Measurements from ENCODE around the gene CELA2B.

The CELA2B gene

DNA sequence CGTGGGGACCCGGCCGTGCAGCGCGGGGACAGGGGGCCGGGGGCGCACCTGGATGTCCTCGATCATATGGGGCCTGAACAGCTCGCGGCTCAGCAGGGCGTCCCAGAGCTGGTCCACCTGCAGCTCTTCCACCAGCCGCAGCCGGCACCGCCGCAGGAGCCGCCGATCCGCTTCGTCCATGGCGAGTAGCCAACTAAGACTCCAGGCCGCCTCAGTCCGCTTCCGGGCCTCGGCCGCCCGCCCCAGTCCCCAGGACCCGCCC, 48.0 kb downstream of the CELA2B start, which contains the start of gene CASP9:
TSS of gene CASP9 (minus strand) at position 195 of the 262 bp plus-strand sequence. CDS start at position 180, 15 bp downstream.
- Histone ChIP-seq H3K27ac (peak within 1 kb of the TSS; percentile 99), H3K36me3 (no peaks in the 10 kb centered on the region), H3K4me1 (ENCODE audit: control insufficient read depth in 1 of 2, insufficient read depth in 1 of 2, low read depth in 1 of 2, low read length in 1 of 2) (peaks cover 34 to 39% of the 10 kb centered on the region in 2 experiments), H3K9me3 (no peaks in the 10 kb centered on the region), H3K4me3 (ENCODE audit: low read depth in 1 of 2, low read length in 1 of 2) (peak within 1 kb of the TSS; percentile 81 to 88), H3K27me3 (no peaks in the 10 kb centered on the region)
- TF ChIP-seq, protein P1, sequence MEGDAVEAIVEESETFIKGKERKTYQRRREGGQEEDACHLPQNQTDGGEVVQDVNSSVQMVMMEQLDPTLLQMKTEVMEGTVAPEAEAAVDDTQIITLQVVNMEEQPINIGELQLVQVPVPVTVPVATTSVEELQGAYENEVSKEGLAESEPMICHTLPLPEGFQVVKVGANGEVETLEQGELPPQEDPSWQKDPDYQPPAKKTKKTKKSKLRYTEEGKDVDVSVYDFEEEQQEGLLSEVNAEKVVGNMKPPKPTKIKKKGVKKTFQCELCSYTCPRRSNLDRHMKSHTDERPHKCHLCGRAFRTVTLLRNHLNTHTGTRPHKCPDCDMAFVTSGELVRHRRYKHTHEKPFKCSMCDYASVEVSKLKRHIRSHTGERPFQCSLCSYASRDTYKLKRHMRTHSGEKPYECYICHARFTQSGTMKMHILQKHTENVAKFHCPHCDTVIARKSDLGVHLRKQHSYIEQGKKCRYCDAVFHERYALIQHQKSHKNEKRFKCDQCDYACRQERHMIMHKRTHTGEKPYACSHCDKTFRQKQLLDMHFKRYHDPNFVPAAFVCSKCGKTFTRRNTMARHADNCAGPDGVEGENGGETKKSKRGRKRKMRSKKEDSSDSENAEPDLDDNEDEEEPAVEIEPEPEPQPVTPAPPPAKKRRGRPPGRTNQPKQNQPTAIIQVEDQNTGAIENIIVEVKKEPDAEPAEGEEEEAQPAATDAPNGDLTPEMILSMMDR (IDR thresholded peaks at IDR 0.05): no peak

DNA sequence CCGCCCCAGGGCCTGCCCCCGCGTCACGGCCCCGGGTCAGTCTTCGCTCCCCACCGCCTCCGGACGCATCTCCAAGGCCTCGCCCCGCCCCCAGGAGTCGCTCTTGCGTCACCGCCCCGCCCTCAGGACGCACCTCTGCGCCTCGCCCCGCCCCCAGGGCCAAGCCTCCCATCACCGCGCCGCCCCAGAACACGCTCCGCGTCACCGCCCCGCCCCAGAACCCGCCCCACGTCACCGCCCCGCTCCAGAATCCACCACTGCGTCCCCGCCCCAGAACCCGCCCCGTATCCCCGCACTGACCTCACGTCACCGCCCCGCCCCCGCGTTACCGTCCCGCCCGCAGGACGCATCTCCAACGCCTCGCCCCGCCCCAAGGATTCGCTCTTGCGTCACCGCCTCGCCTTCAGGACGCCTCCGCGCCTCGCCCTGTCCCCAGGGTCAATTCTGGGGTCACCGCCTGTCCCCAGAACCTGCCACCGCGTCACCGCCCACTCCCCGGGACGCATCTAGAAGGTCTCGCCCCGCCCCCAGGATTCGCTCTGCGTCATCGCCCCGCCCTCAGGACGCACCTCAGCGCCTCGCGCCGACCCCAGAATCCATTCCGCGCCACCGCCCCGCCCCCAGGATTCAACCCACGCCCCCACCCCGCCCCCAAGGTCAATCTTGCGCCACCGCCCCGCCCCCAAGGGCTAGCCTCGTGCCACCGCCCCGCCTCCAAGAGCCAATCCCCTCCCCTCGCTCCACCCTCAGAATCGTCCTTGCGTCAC, 48.6 kb downstream of the CELA2B start:
- Histone ChIP-seq H3K36me3 (no peaks in the 10 kb centered on the region), H3K27ac (peak overlapping the region; percentile 99), H3K4me3 (ENCODE audit: low read depth in 1 of 2, low read length in 1 of 2) (peak overlapping the region; percentile 75 to 81), H3K9me3 (no peaks in the 10 kb centered on the region), H3K27me3 (no peaks in the 10 kb centered on the region), H3K4me1 (ENCODE audit: control insufficient read depth in 1 of 2, insufficient read depth in 1 of 2, low read depth in 1 of 2, low read length in 1 of 2) (peaks cover 34 to 39% of the 10 kb centered on the region in 2 experiments)
- TF ChIP-seq, protein P1 (IDR thresholded peaks at IDR 0.05): peak; percentile 34

DNA sequence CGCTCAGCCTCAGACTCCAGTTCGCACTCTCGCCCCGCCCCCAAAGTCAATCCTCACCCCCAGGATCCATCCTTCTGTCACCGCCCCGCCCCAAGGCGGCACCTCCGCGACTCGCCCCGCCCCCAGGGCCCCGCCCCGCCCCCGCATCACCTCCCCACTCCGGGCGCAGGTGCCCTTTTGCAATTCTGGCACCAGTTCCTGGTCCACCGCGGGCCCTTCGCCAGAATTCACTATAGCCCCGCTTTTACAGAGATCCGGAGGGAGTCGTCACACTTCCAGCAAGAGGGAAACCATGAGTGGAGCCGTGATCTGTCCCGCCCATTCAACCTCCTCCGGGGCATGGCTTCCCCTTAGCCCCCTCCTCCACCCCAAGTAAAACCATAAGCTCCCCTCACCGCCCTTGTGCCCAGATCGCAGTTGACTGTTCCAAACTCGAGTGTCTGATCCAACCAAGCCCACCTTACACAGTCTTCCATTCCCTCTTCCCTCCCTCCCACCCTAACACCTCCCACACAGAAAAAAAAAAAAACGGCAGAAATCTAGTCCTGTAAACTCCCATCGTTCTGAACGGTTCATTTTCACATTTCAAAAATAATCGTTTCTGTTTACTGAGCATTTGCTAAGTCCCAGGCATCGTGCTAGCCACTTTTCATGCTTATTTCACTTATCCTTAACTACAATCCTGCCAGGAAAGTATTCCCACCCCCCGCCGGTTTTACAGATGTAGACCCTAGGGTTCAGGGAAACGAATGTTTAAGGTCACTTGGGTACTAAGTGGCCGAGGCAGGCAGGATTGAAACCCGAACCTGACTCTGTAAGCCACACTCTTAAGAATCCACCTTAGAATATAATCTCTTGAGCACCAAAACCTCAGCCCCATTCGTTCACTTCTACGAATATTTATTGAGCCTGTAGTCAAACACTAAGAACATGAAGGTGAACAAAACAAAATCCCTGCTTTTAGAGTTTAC, 49.4 kb downstream of the CELA2B start:
- H3K4me1 ChIP-seq (ENCODE audit: control insufficient read depth in 1 of 2, insufficient read depth in 1 of 2, low read depth in 1 of 2, low read length in 1 of 2): peaks cover 34 to 39% of the 10 kb centered on the region in 2 experiments
- peak overlapping the region; percentile 99 for H3K27ac ChIP-seq
- TF ChIP-seq, protein P1 (IDR thresholded peaks at IDR 0.05): peak; percentile 29

DNA sequence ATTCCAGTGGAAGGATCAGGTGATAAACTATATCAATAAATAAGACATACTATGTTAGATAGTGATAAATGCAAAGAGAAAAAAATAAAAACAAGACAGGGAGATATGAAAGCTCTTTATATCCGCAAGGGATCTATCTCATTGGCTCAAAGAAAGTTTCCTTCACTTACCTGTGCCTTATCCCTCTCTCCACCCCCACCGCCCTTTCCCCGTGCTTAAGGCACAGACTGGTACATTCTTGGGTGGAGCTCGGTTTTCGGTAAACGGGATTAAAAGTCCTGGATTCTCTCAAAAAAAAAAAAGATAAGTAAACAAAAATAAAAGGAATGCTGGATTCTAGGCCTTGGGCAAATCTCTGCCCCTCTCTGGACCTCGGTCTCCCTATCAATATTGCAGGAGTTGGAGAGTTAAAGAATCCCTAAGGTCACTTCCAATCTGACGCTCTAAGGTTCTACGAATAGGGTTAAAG, 50.2 kb downstream of the CELA2B start:
- Histone ChIP-seq H3K36me3 (no peaks in the 10 kb centered on the region), H3K4me3 (ENCODE audit: low read depth in 1 of 2, low read length in 1 of 2) (peak overlapping the region; percentile 81 to 88), H3K27me3 (no peaks in the 10 kb centered on the region), H3K4me1 (ENCODE audit: control insufficient read depth in 1 of 2, insufficient read depth in 1 of 2, low read depth in 1 of 2, low read length in 1 of 2) (peaks cover 34 to 39% of the 10 kb centered on the region in 2 experiments), H3K27ac (peak overlapping the region; percentile 99), H3K9me3 (no peaks in the 10 kb centered on the region)
- TF ChIP-seq, protein P1 (IDR thresholded peaks at IDR 0.05): no peak

More for the DNA sequence above, 49.4 kb downstream of the CELA2B start:
- no peaks in the 10 kb centered on the region for H3K36me3 ChIP-seq
- H3K9me3 ChIP-seq: no peaks in the 10 kb centered on the region
- peak overlapping the region; percentile 81 to 88 for H3K4me3 ChIP-seq (ENCODE audit: low read depth in 1 of 2, low read length in 1 of 2)
- no peaks in the 10 kb centered on the region for H3K27me3 ChIP-seq

DNA sequence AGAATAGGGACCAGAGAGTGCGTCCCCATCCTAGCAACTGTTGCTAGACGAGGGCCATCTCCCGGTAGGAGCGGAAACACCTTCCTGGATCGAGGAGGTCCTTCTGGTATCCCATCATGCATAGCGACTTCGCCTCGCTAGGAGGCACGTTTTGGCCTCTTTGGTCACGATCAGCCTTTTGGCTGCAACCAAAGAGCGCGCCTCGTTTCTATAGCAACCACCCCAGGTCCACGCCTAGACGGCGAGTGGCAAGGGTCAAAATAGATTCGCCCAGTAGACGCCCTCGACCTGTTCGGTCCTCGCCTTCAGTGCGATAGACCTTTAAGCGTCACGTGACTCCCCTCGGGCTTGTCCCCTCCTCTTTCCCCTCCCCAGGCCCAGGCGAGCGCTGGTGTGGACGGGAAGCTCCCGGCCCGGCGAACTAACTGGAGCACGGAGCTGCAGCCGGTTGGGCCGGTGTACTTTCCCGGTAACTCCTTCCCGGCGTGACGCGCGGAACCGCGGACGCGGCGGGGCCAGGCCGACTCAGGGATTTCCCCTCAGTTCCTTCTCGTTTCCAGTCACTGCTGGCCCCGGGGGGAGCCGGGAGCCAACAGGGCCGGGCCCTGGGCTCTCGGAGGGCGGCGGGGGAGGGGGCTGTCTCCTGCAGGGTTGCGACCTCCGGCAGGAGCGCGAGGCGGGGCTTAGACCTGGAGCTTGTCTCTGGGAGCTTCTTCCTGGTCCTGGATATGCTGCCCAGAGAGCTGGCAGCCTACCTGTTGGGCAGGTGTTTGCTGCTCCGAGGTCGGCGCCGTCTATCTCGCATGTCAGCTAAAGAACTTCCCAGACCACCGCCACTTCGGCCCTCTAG, 50.8 kb downstream of the CELA2B start, which contains the start of gene DNAJC16:
TSS of gene DNAJC16 (plus strand) at position 359 of the 850 bp plus-strand sequence. CDS start 2,258 bp downstream, outside the sequence.
- Histone ChIP-seq H3K36me3 (no peaks in the 10 kb centered on the region), H3K4me1 (ENCODE audit: control insufficient read depth in 1 of 2, insufficient read depth in 1 of 2, low read depth in 1 of 2, low read length in 1 of 2) (peaks cover 34 to 39% of the 10 kb centered on the region in 2 experiments), H3K27me3 (no peaks in the 10 kb centered on the region), H3K4me3 (ENCODE audit: low read depth in 1 of 2, low read length in 1 of 2) (peak within 1 kb of the TSS; percentile 81 to 88), H3K27ac (peak within 1 kb of the TSS; percentile 99), H3K9me3 (no peaks in the 10 kb centered on the region)
- TF ChIP-seq, protein P1 (IDR thresholded peaks at IDR 0.05): peak; percentile 61
